GM12872 (cell line): Measurements from ENCODE around the gene EPGN.

ENCODE experiments used
- TF ChIP-seq, protein P1 (sequence below): IDR thresholded peaks from 3 replicates; pipeline ENCODE4 v1.5.1; 2011; ENCODE audit warnings: low read depth, mild to moderate bottlenecking, low read length, moderate library complexity; ENCODE audit not compliant: insufficient read depth

EPGN gene

DNA sequence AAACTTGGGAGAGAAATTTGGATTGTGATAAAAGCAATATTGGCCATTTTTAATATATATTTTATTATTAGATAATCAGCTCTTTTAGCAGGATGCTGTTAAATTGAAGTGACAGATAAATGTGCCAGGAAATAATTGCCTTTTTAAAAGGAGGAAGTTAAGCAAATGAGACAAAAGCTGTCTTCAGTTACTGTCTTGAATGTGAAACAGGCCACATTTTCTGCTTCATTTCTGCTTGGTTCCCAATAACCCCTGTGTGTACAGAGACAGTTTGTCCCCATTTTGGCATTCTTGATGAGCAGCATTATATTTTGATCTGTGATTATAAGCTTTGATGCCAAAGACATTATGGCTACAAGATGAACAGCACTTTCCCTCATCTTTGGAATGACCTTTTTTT, 953 bp downstream of the EPGN start:
- TF ChIP-seq, protein P1, sequence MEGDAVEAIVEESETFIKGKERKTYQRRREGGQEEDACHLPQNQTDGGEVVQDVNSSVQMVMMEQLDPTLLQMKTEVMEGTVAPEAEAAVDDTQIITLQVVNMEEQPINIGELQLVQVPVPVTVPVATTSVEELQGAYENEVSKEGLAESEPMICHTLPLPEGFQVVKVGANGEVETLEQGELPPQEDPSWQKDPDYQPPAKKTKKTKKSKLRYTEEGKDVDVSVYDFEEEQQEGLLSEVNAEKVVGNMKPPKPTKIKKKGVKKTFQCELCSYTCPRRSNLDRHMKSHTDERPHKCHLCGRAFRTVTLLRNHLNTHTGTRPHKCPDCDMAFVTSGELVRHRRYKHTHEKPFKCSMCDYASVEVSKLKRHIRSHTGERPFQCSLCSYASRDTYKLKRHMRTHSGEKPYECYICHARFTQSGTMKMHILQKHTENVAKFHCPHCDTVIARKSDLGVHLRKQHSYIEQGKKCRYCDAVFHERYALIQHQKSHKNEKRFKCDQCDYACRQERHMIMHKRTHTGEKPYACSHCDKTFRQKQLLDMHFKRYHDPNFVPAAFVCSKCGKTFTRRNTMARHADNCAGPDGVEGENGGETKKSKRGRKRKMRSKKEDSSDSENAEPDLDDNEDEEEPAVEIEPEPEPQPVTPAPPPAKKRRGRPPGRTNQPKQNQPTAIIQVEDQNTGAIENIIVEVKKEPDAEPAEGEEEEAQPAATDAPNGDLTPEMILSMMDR: no peak

DNA sequence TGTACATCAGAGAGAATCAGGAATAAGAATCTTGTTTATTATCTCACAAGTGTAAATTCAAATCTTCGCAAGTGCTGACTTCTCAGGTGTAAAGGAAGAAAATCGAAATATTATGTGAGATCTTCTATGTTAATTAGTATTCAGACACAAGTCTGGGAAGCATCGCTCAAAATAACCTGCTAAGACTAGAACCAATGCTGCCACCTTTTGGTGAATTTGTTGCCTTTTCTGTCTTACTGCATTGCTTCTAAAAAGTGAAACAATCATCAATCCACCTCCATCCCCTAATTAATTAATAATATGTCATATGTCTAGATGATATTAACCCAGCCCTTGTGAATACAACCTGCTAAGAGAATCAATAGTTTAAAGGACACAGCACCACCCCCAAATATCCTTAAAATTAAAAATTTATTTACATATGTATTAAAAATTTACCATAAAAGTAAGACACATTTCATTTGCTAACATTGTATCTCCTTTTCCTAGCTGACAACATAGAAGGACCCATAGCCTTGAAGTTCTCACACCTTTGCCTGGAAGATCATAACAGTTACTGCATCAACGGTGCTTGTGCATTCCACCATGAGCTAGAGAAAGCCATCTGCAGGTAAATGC, 3.5 kb downstream of the EPGN start:
- TF ChIP-seq, protein P1: peak; percentile 60

DNA sequence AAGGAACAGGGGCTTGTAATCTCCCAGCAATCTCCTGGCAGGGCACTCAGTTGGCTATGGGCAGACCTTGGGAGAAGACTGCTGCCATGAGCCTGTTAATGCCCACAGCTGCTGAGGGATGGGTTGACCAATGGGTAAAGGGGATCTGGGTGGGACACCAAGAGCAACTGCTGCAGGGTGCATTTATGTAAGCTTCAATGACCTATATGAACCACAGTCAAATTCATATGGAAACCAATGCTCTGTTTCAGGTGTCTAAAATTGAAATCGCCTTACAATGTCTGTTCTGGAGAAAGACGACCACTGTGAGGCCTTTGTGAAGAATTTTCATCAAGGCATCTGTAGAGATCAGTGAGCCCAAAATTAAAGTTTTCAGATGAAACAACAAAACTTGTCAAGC, 6.1 kb downstream of the EPGN start:
- TF ChIP-seq, protein P1: no peak

DNA sequence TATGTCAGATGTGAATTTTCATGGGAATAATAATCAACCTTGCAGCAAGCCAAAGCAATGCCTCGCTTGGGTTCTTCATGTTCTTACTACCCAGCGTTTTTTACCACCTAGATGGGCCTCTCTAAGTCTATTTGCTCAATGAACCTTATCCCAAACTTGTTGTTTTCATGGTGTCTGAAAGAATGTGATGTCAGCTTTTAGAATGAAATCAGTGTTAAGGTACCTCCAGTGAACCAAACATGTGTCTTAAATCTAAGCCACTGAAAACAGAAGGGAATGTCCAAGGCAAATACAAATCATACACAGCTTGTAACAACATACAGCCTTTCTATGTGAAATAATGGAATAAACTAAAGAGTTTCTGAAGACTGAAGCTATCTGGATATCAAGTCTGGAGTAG, 6.7 kb downstream of the EPGN start:
- TF ChIP-seq, protein P1: no peak

DNA sequence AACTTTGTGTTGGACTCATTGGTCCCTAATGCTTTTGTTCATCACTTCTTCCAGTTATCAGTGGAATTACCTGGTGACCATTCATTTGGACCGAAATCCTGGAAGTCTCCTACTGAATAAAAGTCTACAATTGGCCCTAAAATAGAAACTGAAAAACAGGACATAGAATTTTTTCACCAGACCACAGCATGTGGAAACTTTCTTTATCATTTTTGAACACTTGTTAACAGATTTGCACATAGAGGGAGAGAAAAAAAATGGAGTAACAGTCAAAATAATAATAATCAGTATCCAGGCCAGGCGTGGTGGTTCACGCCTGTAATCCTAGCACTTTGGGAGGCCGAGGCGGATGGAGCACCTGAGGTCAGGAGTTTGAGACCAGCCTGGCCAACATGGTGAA, 7.1 kb downstream of the EPGN start:
- TF ChIP-seq, protein P1: no peak

DNA sequence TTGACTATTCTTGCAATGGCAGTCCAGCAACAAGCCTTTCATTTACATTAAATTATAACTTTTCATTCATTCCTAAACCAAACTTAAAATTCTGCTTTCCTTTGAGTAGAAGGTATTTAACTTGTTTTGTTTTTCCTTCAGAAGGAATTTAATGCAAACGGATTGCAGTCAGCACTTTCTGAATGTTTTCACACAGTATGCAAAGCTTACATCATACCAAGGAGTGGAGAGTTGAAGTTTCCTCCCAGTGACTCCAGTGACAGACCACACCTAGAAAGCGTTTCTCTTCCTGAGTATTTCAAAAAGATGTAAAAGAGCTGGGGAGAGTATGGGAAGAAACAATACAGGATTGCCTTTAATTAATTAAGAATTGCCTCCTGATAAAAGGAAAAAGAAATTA, 8.1 kb downstream of the EPGN start:
- TF ChIP-seq, protein P1: no peak

DNA sequence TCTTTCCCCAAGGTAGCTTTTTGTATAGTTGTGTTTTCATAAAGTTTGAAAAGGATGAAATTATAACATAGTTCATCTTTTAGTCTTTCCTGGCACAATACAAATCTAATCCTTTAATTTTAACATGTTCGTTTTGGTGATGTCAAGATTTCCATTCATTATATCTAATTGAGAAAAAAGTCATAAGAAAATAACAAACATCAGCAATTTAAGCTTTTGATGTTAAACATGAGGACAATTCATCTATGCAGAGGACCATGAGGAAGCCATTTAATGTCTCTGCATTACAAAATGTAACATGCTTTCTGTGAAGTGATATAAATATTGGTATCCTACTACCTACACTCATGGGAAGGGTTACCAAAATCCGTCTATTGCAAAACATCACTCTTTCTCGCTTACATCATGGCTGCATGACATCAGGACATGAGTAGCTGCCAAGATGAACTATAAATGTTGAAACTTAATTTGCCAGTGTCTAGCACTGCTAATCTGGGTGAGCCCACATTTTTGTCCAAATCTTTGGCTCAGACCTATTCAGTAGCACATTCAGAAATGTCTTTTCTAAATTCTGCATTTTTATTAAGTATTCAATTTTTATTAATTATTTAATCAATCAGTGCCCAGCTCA, 9.5 kb downstream of the EPGN start:
- TF ChIP-seq, protein P1: no peak
